HT1080 (cell line): ENCODE results near the gene PKN1. TPM values are rescaled to one million over a fixed set of nuclear protein-coding genes. Genes with fewer than 3 reads are reported as not detected.

ENCODE experiments used
- DNase-seq: peaks from one replicate; pipeline ENCODE4 v3.0.0-alpha.2; 2015; ENCODE audit warnings: low read depth
- small RNA-seq: library from RNA; depleted of rRNA; stranded (forward); fragments of <200 nt; gene quantifications from one replicate; pipeline ENCODE3, GENCODE V24; 2014
- total RNA-seq: library from RNA; depleted of rRNA; stranded (reverse); fragments of >200 nt; shearing (Covaris generic); gene quantifications from 2 replicates; pipeline ENCODE4 v1.2.3, GENCODE V29; 2014; rRNA removed

PKN1 gene
- total RNA-seq, 1 experiment from 2014 or later = 158 TPM

GRCh38 chr19:14512406-14512961, 79.4 kb downstream of the PKN1 start:
- DNase-seq = no peak

- no peak for DNase-seq
Observed at GRCh38 chr19:14514215-14514863, 81.2 kb downstream of the PKN1 start.

GRCh38 chr19:14515501-14516047, 82.5 kb downstream of the PKN1 start:
- DNase-seq = no peak

GRCh38 chr19:14516048-14516534, 83.0 kb downstream of the PKN1 start:
- DNase-seq = no peak

- DNase-seq = no peak
Observed at GRCh38 chr19:14516746-14517438, 83.8 kb downstream of the PKN1 start.

GRCh38 chr19:14517446-14517839, 84.3 kb downstream of the PKN1 start:
- DNase-seq = no peak

GRCh38 chr19:14517840-14518505, 84.9 kb downstream of the PKN1 start, which contains the start of gene DNAJB1:
DNAJB1 (minus strand) TSS chr19:14518397; CDS start chr19:14518349, 48 bp downstream.
- peak; percentile 62 for DNase-seq

GRCh38 chr19:14519245-14519859, 86.2 kb downstream of the PKN1 start:
- DNase-seq = no peak

- peak; percentile 100 for DNase-seq
Observed at GRCh38 chr19:14519860-14520407, 86.8 kb downstream of the PKN1 start.

- DNase-seq = no peak
Observed at GRCh38 chr19:14520543-14520942, 87.4 kb downstream of the PKN1 start.

Small RNA genes lying within 50 kb of the gene (small RNA-seq; reads per million reads assigned to genes)
- not detected for gene SNRPGP15

Other genes with a start within 250 kb of the PKN1 start
- gene ADGRL1, start 227.1 kb upstream of the PKN1 start, total RNA-seq = 8.7 and 17.4 TPM in 2 replicates
- gene ADGRE5, start 51.9 kb upstream of the PKN1 start, total RNA-seq = 11.8 and 14.5 TPM in 2 replicates
- gene DDX39A, start 14.0 kb upstream of the PKN1 start, total RNA-seq = 264 and 265 TPM in 2 replicates
- gene PTGER1, start 42.0 kb downstream of the PKN1 start, total RNA-seq = 0.37 and 0.43 TPM in 2 replicates
- gene GIPC1, start 62.8 kb downstream of the PKN1 start, total RNA-seq = 231 and 243 TPM in 2 replicates
- gene DNAJB1, start 85.1 kb downstream of the PKN1 start, total RNA-seq = 105 and 126 TPM in 2 replicates
- gene TECR, start 96.3 kb downstream of the PKN1 start, total RNA-seq = 97.1 and 144 TPM in 2 replicates
- gene NDUFB7, start 138.8 kb downstream of the PKN1 start, total RNA-seq = 284 and 475 TPM in 2 replicates
- not detected in 2 replicates for gene CLEC17A, start 149.8 kb downstream of the PKN1 start, total RNA-seq
- gene ADGRE3, start 241.5 kb downstream of the PKN1 start, total RNA-seq = not detected in 2 replicates